ENCODE data around the gene RALGPS1. TPM values are rescaled to one million over a fixed set of nuclear protein-coding genes. Genes with fewer than 3 reads are reported as not detected.
A peak's percentile ranks its signal among the peaks of the same experiment; 100 is the strongest.

RALGPS1 gene
- total RNA-seq, 4 donors from 2014 or later: 27.3 to 42.1 (median 39.1) TPM

GRCh38 chr9:127258606-127259471, 344.3 kb downstream of the RALGPS1 start:
- H3K27ac ChIP-seq: no peak overlapping the region
- intact Hi-C loops (cut with DNase I): no loop called here
- no peaks in the 10 kb centered on the region for H3K36me3 ChIP-seq
- H3K4me3 ChIP-seq (replicated peaks in 1 of 3): no peak overlapping the region
- H3K4me1 ChIP-seq: peaks cover 5 to 12% of the 10 kb centered on the region in 2 donors
- TF ChIP-seq CTCF (IDR thresholded peaks at IDR 0.05) (no peak), POLR2A (IDR thresholded peaks at IDR 0.05) (no peak)
- 87 to 92% methylated on average over 7 of the region's 7 CpGs for WGBS, 2 donors
- no peaks in the 10 kb centered on the region for H3K27me3 ChIP-seq
- no peak for DNase-seq
- no peaks in the 10 kb centered on the region for H3K9me3 ChIP-seq

- intact Hi-C loops (cut with DNase I): no loop called here
- H3K27me3 ChIP-seq: no peaks in the 10 kb centered on the region
- H3K9me3 ChIP-seq: no peaks in the 10 kb centered on the region
- TF ChIP-seq CTCF (IDR thresholded peaks at IDR 0.05) (no peak), POLR2A (IDR thresholded peaks at IDR 0.05) (no peak)
- no peak overlapping the region for H3K4me3 ChIP-seq (replicated peaks in 1 of 3)
- peaks cover 15 to 24% of the 10 kb centered on the region in 2 donors for H3K4me1 ChIP-seq
- no peak overlapping the region for H3K27ac ChIP-seq
- no peak for DNase-seq
- H3K36me3 ChIP-seq: no peaks in the 10 kb centered on the region
Measured at GRCh38 chr9:127262602-127263001, 348.0 kb downstream of the RALGPS1 start.

DNA sequence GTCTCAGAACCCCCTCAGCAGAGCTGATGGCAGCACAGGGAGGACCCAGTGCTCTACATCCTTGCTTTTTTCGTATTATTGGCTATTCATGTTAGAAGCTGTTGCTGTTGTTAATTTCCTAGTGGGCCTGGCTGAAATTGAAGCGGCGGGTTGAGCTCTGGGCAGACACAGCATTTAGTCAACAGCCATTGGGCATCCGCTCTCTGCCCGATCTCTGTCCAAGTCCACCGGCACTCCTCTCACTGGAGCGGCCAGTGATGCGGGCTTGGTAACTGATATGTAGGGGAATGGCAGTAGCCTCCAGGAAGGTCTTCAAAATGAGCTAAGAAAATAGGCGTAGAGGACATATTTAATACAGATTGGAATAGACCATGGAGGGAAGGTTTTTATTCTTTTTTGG, 348.7 kb downstream of the RALGPS1 start:
- no peak for TF ChIP-seq POLR2A (IDR thresholded peaks at IDR 0.05)
- TF ChIP-seq CTCF (IDR thresholded peaks at IDR 0.05): no peak
- Histone ChIP-seq H3K27ac (peak overlapping the region in 2 of 3 donors; percentile 5 to 7), H3K9me3 (no peaks in the 10 kb centered on the region), H3K4me1 (peaks cover 15 to 24% of the 10 kb centered on the region in 2 donors), H3K36me3 (no peaks in the 10 kb centered on the region), H3K4me3 (replicated peaks in 1 of 3) (no peak overlapping the region), H3K27me3 (no peaks in the 10 kb centered on the region)
- intact Hi-C loops (cut with DNase I): no loop called here
- no peak for DNase-seq
- 94 to 95% methylated on average over 9 of the region's 9 CpGs for WGBS, 2 donors

DNA sequence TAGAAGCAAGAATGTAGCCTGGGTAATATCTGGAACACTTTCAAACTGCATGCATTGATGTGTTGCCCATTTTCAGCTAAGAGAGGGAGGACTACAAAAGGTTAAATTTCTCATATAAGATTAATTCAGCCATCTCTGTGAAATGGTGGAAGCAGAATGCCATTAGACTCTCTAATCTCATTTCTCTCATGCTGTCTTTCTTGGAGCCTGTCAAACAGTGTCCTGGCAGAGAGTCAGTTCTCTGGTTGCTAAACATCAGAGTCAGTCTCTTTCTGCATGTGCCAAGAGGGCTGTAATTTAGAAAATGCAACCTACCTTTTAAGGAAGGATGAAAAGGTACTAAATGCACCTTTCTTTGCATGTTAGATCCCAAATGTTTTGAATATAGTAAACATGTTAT, 349.1 kb downstream of the RALGPS1 start:
- TF ChIP-seq CTCF (IDR thresholded peaks at IDR 0.05): no peak
- no peak for TF ChIP-seq POLR2A (IDR thresholded peaks at IDR 0.05)
- peaks cover 15 to 24% of the 10 kb centered on the region in 2 donors for H3K4me1 ChIP-seq
- no peaks in the 10 kb centered on the region for H3K27me3 ChIP-seq
- H3K27ac ChIP-seq: peak overlapping the region in 2 of 3 donors; percentile 5 to 7
- H3K9me3 ChIP-seq: no peaks in the 10 kb centered on the region
- intact Hi-C loops (cut with DNase I): no loop called here
- no peaks in the 10 kb centered on the region for H3K36me3 ChIP-seq
- DNase-seq: peak; percentile 24 to 40
- H3K4me3 ChIP-seq (replicated peaks in 1 of 3): no peak overlapping the region

GRCh38 chr9:127264462-127265219, 350.1 kb downstream of the RALGPS1 start, which contains the start of gene GARNL3:
GARNL3 (plus strand) TSS chr9:127264774; CDS start chr9:127264878, 104 bp downstream.
- H3K27ac ChIP-seq: peak within 1 kb of the TSS in 2 of 3 donors; percentile 13 to 54
- no peak for DNase-seq
- WGBS, 2 donors: 63 to 64% methylated on average over 8 of the region's 8 CpGs
- no peaks in the 10 kb centered on the region for H3K27me3 ChIP-seq
- TF ChIP-seq CTCF (IDR thresholded peaks at IDR 0.05) (no peak), POLR2A (IDR thresholded peaks at IDR 0.05) (no peak)
- intact Hi-C loops (cut with DNase I): no loop called here
- no peak within 1 kb of the TSS for H3K4me3 ChIP-seq (replicated peaks in 1 of 3)
- no peaks in the 10 kb centered on the region for H3K9me3 ChIP-seq
- H3K36me3 ChIP-seq: no peaks in the 10 kb centered on the region
- H3K4me1 ChIP-seq: peaks cover 15 to 24% of the 10 kb centered on the region in 2 donors
